ENCODE results near the gene KBTBD8. TPM values are rescaled to one million over a fixed set of nuclear protein-coding genes. Genes with fewer than 3 reads are reported as not detected.

Gene KBTBD8
- total RNA-seq, 2 donors from 2014 or later, result 0.54 to 1.1 TPM

DNA sequence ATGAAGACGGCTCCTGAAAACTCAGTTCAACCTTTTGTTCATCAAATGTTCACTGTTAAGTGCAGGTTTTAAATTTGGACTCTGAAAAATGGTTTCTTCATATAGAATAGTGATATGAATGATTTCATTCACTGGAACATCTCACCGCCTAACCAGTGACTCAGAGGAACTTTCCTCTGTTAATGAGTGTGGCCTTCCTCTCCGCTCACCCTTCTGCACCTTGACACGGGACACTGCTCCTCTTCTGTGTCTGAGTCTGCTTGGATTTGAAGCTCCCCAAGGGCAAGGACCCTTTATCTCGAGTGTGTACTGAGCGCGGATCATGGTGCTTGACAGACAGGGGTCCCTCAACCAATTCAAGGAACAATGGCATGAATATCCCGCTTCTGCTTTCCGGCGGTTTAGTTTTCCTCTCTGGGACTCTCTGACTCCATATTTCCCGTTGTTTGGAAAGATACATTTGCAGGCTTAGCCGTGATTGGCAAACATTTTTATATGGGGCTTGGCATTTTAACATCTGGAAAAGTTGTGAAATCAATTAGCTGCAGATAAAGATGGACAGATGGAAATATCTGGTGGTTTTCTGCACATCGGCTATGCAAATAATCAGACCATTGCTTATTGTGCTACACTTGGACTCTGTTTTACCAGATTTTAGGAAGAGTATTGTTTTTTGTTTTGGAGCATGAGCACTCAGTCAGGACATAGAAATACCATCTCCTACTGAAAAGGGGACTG, 20.9 kb downstream of the KBTBD8 start:
- no peak for DNase-seq (ENCODE audit: low spot score)
- Histone ChIP-seq H3K36me3 (no peaks in the 10 kb centered on the region), H3K9me3 (no peaks in the 10 kb centered on the region), H3K27me3 (replicated peaks; ENCODE audit: insufficient read depth) (no peaks in the 10 kb centered on the region), H3K4me1 (ENCODE audit: control insufficient read depth in 1 of 2, low read depth in 2 of 2) (no peaks in the 10 kb centered on the region), H3K4me3 (no peak overlapping the region), H3K27ac (no peak overlapping the region)
- TF ChIP-seq, protein P1, sequence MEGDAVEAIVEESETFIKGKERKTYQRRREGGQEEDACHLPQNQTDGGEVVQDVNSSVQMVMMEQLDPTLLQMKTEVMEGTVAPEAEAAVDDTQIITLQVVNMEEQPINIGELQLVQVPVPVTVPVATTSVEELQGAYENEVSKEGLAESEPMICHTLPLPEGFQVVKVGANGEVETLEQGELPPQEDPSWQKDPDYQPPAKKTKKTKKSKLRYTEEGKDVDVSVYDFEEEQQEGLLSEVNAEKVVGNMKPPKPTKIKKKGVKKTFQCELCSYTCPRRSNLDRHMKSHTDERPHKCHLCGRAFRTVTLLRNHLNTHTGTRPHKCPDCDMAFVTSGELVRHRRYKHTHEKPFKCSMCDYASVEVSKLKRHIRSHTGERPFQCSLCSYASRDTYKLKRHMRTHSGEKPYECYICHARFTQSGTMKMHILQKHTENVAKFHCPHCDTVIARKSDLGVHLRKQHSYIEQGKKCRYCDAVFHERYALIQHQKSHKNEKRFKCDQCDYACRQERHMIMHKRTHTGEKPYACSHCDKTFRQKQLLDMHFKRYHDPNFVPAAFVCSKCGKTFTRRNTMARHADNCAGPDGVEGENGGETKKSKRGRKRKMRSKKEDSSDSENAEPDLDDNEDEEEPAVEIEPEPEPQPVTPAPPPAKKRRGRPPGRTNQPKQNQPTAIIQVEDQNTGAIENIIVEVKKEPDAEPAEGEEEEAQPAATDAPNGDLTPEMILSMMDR (IDR thresholded peaks at IDR 0.05), result no peak
- ATAC-seq (ENCODE audit: insufficient number of reproducible peaks, low FRiP score, low read depth), result no peak

DNA sequence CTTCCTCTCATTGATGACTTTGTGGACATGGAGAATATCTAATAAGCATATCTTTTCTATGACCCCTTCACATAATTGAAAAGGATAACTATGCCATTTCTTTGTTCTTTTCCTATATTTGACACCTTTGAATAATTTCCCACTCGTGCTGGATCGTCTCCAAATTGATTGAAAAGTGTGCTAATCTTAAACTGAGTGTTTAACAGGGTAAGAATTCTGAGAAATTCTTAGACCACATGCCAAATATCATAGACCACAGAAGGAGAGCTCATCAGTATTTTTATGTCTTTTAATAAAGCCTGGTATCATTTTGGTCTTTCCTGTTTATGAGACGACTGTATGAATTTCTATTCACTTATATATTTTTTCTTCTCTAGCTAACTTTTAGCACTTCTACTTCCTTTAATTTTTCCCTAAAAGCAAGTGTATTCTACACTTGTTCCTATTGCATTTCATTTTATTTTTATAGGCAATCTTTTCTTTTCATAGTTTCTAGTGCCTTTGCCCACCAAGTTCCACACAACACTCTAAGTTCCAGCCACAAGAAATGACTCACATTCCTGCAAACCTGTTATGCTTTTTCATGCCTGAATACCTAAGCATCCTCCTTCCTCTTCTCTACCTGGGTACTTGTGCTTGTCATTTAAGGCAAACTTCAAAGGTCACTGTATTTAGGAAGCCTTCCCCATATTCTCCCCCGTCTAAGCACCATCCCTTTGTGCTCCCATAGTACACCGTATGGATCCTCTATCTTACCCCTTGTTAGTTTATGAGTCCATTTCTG, 30.1 kb downstream of the KBTBD8 start:
- no peak overlapping the region for H3K27ac ChIP-seq
- no peak for DNase-seq (ENCODE audit: low spot score)
- H3K4me1 ChIP-seq (ENCODE audit: control insufficient read depth in 1 of 2, low read depth in 2 of 2), result no peaks in the 10 kb centered on the region
- TF ChIP-seq, protein P1 (IDR thresholded peaks at IDR 0.05), result no peak
- ATAC-seq (ENCODE audit: insufficient number of reproducible peaks, low FRiP score, low read depth), result no peak
- no peaks in the 10 kb centered on the region for H3K27me3 ChIP-seq (replicated peaks; ENCODE audit: insufficient read depth)
- H3K9me3 ChIP-seq, result no peaks in the 10 kb centered on the region
- no peak overlapping the region for H3K4me3 ChIP-seq
- H3K36me3 ChIP-seq, result no peaks in the 10 kb centered on the region

DNA sequence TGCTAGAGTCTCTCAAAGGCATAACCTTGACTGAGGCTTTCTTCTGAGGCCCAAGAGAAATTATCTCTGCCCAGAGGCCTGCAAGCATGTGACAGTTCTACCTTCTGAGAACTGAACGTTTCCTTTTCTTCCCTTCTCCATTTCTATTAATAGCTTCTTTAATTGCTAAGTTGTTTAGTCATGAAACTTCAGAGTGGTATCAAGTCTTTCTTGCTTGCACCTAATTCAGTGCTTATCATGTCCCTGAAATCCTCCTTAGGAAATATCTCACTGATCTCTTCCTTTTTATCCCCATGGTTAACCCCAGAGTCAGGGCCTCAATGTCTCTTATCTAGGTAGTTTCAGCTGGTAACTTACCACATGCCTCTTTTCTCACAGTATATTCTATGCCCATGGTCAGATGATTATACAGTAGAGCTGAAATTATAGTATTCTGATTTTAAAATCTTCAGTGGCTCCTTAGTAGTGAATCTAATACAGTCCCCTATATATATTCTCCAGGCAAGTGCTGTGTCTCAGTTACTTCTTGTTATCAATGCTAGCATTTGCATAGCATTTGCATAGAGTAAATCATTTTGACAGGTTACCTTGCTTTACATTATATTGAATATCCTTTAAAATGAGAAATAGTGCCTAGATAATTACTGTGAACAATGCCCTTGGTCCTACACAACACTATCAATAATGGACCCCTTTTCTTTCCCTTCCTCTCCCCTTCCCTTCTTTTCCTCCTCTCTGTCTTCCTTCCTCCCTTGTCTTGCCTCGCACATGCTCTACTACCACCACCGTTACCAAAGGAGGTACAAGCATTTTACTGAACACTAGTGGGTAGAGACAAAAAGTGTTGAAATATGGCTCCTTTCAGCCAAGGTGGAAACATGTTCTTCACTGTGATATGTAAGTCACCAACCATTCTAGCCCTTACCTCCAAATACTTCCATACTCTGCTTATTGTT, 33.0 kb downstream of the KBTBD8 start:
- DNase-seq (ENCODE audit: low spot score) (no peak), ATAC-seq (ENCODE audit: insufficient number of reproducible peaks, low FRiP score, low read depth) (no peak)
- Histone ChIP-seq H3K4me3 (no peak overlapping the region), H3K4me1 (ENCODE audit: control insufficient read depth in 1 of 2, low read depth in 2 of 2) (no peaks in the 10 kb centered on the region), H3K27ac (no peak overlapping the region), H3K27me3 (replicated peaks; ENCODE audit: insufficient read depth) (no peaks in the 10 kb centered on the region), H3K9me3 (no peaks in the 10 kb centered on the region), H3K36me3 (no peaks in the 10 kb centered on the region)
- TF ChIP-seq, protein P1 (IDR thresholded peaks at IDR 0.05), result no peak

DNA sequence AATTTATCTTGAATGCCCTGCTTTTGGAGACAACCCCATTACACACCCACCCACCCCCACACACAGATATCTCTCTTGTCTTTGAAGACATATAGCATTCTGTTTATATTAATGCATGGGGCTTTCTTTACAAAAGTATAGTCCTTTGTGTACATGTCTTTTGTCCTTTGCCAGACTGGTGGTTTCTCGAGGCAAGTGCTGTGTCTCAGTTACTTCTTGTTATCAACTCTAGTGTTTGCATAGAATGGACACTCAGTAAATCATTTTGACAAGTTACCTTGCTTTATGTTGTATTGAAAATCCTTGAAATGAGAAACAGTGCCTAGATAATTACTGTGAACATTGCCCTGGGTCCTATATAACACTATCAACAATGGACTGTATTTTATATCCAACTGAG, 33.9 kb downstream of the KBTBD8 start:
- no peaks in the 10 kb centered on the region for H3K27me3 ChIP-seq (replicated peaks; ENCODE audit: insufficient read depth)
- no peak overlapping the region for H3K27ac ChIP-seq
- no peaks in the 10 kb centered on the region for H3K4me1 ChIP-seq (ENCODE audit: control insufficient read depth in 1 of 2, low read depth in 2 of 2)
- no peaks in the 10 kb centered on the region for H3K9me3 ChIP-seq
- DNase-seq (ENCODE audit: low spot score) (no peak), ATAC-seq (ENCODE audit: insufficient number of reproducible peaks, low FRiP score, low read depth) (no peak)
- H3K4me3 ChIP-seq, result no peak overlapping the region
- no peaks in the 10 kb centered on the region for H3K36me3 ChIP-seq
- TF ChIP-seq, protein P1 (IDR thresholded peaks at IDR 0.05), result no peak
